HepG2 (cell line): ENCODE data around the gene ANXA9. TPM values are rescaled to one million over a fixed set of nuclear protein-coding genes. Genes with fewer than 3 reads are reported as not detected.

Source experiments
- AHR ChIP-seq: IDR thresholded peaks from 2 replicates; pipeline ENCODE4 v1.6.1; 2018; ENCODE audit warnings: missing genetic modification reagents, missing compliant biosample characterization
- ARNT ChIP-seq: fragments of 450-650 bp; IDR thresholded peaks from 2 replicates; pipeline ENCODE4 v1.6.1; 2017
- CEBPB ChIP-seq: IDR thresholded peaks from 2 replicates; pipeline ENCODE4 v1.6.1; 2011; ENCODE audit warnings: low read depth, low read length, improper control_type of control experiment, borderline replicate concordance
- CHD4 ChIP-seq: fragments of 200-600 bp; sonication (generic); IDR thresholded peaks from 2 replicates; pipeline ENCODE4 v1.7.0; 2017; ENCODE audit warnings: mild to moderate bottlenecking, low read length, borderline replicate concordance
- FOXK1 ChIP-seq: sonication (generic); formaldehyde crosslinking; IDR thresholded peaks from 2 replicates; pipeline ENCODE4 v1.4.0; 2020; ENCODE audit warnings: low read depth, missing genetic modification reagents, borderline replicate concordance
- HMG20B ChIP-seq: conservative IDR thresholded peaks from 2 replicates; pipeline ENCODE4 v1.6.1; 2016; ENCODE audit warnings: missing genetic modification reagents, missing compliant biosample characterization
- MAF1 ChIP-seq: sonication (generic); formaldehyde crosslinking; IDR thresholded peaks from 2 replicates; pipeline ENCODE4 v1.5.0; 2020; ENCODE audit warnings: missing genetic modification reagents, borderline replicate concordance
- NCOA5 ChIP-seq: sonication (generic); formaldehyde crosslinking; IDR thresholded peaks from 2 replicates; pipeline ENCODE4 v1.4.0; 2020; ENCODE audit warnings: missing genetic modification reagents
- NFYC ChIP-seq: IDR thresholded peaks from 2 replicates; pipeline ENCODE4 v1.6.1; 2016; ENCODE audit warnings: missing genetic modification reagents, missing compliant biosample characterization
- RFX1 ChIP-seq: fragments of 450-650 bp; IDR thresholded peaks from 2 replicates; pipeline ENCODE4 v1.6.1; 2017
- SNAI1 ChIP-seq: sonication (generic); formaldehyde crosslinking; IDR thresholded peaks from 2 replicates; pipeline ENCODE4 v1.5.0; 2020; ENCODE audit warnings: mild to moderate bottlenecking, missing genetic modification reagents, borderline replicate concordance
- SNAPC5 ChIP-seq: sonication (generic); formaldehyde crosslinking; IDR thresholded peaks from 2 replicates; pipeline ENCODE4 v1.8.1; 2023; ENCODE audit warnings: mild to moderate bottlenecking, missing genetic modification reagents, borderline replicate concordance
- U2AF1 ChIP-seq: fragments of 200-400 bp; formaldehyde crosslinking; optimal IDR thresholded peaks from 2 replicates; pipeline ENCODE3; 2017; ENCODE audit warnings: mild to moderate bottlenecking, low read depth, low read length
- ZFP90 ChIP-seq: sonication (generic); formaldehyde crosslinking; IDR thresholded peaks from 2 replicates; pipeline ENCODE4 v1.8.0; 2022; ENCODE audit warnings: missing genetic modification reagents, mild to moderate bottlenecking, inconsistent platforms, borderline replicate concordance
- ZIK1 ChIP-seq: sonication (generic); formaldehyde crosslinking; IDR thresholded peaks from 2 replicates; pipeline ENCODE4 v1.5.0; 2020; ENCODE audit warnings: mild to moderate bottlenecking, low read depth, missing genetic modification reagents, borderline replicate concordance
- ZKSCAN1 ChIP-seq: fragments of 150-350 bp; IDR thresholded peaks from 2 replicates; pipeline ENCODE4 v1.6.1; 2014; ENCODE audit warnings: low read length
- ZNF251 ChIP-seq: sonication (generic); formaldehyde crosslinking; IDR thresholded peaks from 2 replicates; pipeline ENCODE4 v1.9.0; 2021; ENCODE audit warnings: mild to moderate bottlenecking, missing genetic modification reagents
- ZNF484 ChIP-seq: sonication (generic); formaldehyde crosslinking; IDR thresholded peaks from 2 replicates; pipeline ENCODE4 v1.5.1; 2020; ENCODE audit warnings: mild to moderate bottlenecking, low read depth, missing genetic modification reagents, borderline replicate concordance
- ZNF496 ChIP-seq: sonication (generic); formaldehyde crosslinking; IDR thresholded peaks from 2 replicates; pipeline ENCODE4 v1.8.1; 2023; ENCODE audit warnings: mild to moderate bottlenecking, moderate library complexity, missing genetic modification reagents; ENCODE audit not compliant: insufficient replicate concordance
- ZNF546 ChIP-seq: sonication (generic); formaldehyde crosslinking; conservative IDR thresholded peaks from 2 replicates; pipeline ENCODE4 v1.8.1; 2023; ENCODE audit warnings: mild to moderate bottlenecking, missing genetic modification reagents
- ZNF550 ChIP-seq: sonication (generic); formaldehyde crosslinking; IDR thresholded peaks from 2 replicates; pipeline ENCODE4 v1.4.0; 2020; ENCODE audit warnings: mild to moderate bottlenecking, missing genetic modification reagents, borderline replicate concordance
- ZNF660 ChIP-seq: sonication (generic); formaldehyde crosslinking; IDR thresholded peaks from 2 replicates; pipeline ENCODE4 v1.5.1; 2020; ENCODE audit warnings: mild to moderate bottlenecking, low read depth, missing genetic modification reagents, borderline replicate concordance
- polyA plus RNA-seq, 8 experiments: library from polyadenylated mRNA; depleted of rRNA in 3 of 8; stranded (reverse) in 7 of 8; unstranded in 1 of 8; fragments of >200 nt; fragmentation: Illumina TruSeq in 4 of 8; extraction: Trizol in 4 of 8; gene quantifications; 2 replicates each; pipeline versions ENCODE4 v1.2.1 to v1.2.3, GENCODE V29; 2011 to 2016; ENCODE audit warnings: low read depth in 4 of 8, missing spikeins in 1 of 8, mixed read lengths in 1 of 8; ENCODE audit not compliant: insufficient read depth in 1 of 8
- total RNA-seq, 5 experiments: library from RNA; depleted of rRNA; stranded (reverse); fragments of >200 nt; fragmentation: Illumina TruSeq; extraction: Trizol; gene quantifications; 2 replicates each; pipeline ENCODE4 v1.2.3, GENCODE V29; 2016; ENCODE audit warnings: low read depth in 1 of 5
- TF ChIP-seq, protein P1 (sequence below): sonication (generic); formaldehyde crosslinking; IDR thresholded peaks from 2 replicates; pipeline ENCODE4 v1.8.0; 2022; ENCODE audit warnings: mild to moderate bottlenecking, missing genetic modification reagents; ENCODE audit not compliant: insufficient replicate concordance
- TF ChIP-seq, protein P2 (sequence below): sonication (generic); formaldehyde crosslinking; IDR thresholded peaks from 2 replicates; pipeline ENCODE4 v1.4.0; 2020; ENCODE audit warnings: missing genetic modification reagents, borderline replicate concordance
- TF ChIP-seq, protein P3 (sequence below): sonication (generic); formaldehyde crosslinking; conservative IDR thresholded peaks from 2 replicates; pipeline ENCODE4 v1.5.0; 2020; ENCODE audit warnings: missing genetic modification reagents
- TF ChIP-seq, protein P4 (sequence below): sonication (generic); formaldehyde crosslinking; IDR thresholded peaks from 2 replicates; pipeline ENCODE4 v1.4.0; 2020; ENCODE audit warnings: mild to moderate bottlenecking, low read depth, missing genetic modification reagents

ANXA9 gene
- total and polyA plus RNA-seq, 2 of the 13 experiments (the other 11 are each of a cell fraction or from before 2014, with no cell fraction given): 13.3 to 23.9 TPM

- TF ChIP-seq SNAPC5 (no peak), CEBPB (no peak), RFX1 (no peak), ZFP90 (CRISPR knock-in tag) (no peak), ARNT (no peak), ZIK1 (CRISPR knock-in tag) (no peak), NFYC (CRISPR knock-in tag) (no peak), MAF1 (no peak), NCOA5 (no peak), HMG20B (no peak), U2AF1 (no peak), FOXK1 (CRISPR knock-in tag) (no peak), ZNF660 (CRISPR knock-in tag) (no peak), ZKSCAN1 (no peak), ZNF484 (no peak), SNAI1 (CRISPR knock-in tag) (no peak), ZNF251 (CRISPR knock-in tag) (no peak), ZNF496 (CRISPR knock-in tag) (no peak), ZNF550 (CRISPR knock-in tag) (no peak), CHD4 (no peak), ZNF546 (CRISPR knock-in tag) (no peak), AHR (CRISPR knock-in tag) (no peak)
- TF ChIP-seq, protein P1, sequence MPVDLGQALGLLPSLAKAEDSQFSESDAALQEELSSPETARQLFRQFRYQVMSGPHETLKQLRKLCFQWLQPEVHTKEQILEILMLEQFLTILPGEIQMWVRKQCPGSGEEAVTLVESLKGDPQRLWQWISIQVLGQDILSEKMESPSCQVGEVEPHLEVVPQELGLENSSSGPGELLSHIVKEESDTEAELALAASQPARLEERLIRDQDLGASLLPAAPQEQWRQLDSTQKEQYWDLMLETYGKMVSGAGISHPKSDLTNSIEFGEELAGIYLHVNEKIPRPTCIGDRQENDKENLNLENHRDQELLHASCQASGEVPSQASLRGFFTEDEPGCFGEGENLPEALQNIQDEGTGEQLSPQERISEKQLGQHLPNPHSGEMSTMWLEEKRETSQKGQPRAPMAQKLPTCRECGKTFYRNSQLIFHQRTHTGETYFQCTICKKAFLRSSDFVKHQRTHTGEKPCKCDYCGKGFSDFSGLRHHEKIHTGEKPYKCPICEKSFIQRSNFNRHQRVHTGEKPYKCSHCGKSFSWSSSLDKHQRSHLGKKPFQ: no peak
- TF ChIP-seq, protein P2, sequence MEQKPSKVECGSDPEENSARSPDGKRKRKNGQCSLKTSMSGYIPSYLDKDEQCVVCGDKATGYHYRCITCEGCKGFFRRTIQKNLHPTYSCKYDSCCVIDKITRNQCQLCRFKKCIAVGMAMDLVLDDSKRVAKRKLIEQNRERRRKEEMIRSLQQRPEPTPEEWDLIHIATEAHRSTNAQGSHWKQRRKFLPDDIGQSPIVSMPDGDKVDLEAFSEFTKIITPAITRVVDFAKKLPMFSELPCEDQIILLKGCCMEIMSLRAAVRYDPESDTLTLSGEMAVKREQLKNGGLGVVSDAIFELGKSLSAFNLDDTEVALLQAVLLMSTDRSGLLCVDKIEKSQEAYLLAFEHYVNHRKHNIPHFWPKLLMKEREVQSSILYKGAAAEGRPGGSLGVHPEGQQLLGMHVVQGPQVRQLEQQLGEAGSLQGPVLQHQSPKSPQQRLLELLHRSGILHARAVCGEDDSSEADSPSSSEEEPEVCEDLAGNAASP (CRISPR knock-in tag): no peak
- TF ChIP-seq, protein P3, sequence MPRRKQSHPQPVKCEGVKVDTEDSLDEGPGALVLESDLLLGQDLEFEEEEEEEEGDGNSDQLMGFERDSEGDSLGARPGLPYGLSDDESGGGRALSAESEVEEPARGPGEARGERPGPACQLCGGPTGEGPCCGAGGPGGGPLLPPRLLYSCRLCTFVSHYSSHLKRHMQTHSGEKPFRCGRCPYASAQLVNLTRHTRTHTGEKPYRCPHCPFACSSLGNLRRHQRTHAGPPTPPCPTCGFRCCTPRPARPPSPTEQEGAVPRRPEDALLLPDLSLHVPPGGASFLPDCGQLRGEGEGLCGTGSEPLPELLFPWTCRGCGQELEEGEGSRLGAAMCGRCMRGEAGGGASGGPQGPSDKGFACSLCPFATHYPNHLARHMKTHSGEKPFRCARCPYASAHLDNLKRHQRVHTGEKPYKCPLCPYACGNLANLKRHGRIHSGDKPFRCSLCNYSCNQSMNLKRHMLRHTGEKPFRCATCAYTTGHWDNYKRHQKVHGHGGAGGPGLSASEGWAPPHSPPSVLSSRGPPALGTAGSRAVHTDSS (CRISPR knock-in tag): no peak
- TF ChIP-seq, protein P4, sequence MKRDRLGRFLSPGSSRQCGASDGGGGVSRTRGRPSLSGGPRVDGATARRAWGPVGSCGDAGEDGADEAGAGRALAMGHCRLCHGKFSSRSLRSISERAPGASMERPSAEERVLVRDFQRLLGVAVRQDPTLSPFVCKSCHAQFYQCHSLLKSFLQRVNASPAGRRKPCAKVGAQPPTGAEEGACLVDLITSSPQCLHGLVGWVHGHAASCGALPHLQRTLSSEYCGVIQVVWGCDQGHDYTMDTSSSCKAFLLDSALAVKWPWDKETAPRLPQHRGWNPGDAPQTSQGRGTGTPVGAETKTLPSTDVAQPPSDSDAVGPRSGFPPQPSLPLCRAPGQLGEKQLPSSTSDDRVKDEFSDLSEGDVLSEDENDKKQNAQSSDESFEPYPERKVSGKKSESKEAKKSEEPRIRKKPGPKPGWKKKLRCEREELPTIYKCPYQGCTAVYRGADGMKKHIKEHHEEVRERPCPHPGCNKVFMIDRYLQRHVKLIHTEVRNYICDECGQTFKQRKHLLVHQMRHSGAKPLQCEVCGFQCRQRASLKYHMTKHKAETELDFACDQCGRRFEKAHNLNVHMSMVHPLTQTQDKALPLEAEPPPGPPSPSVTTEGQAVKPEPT (CRISPR knock-in tag): no peak
These were observed 8.7 kb upstream of the ANXA9 start (continued) for GRCh38 chr1:150973258-150973835.
